Heart left ventricle (tissue), 16 donors: ENCODE data around the gene EGFL6. TPM values are rescaled to one million over a fixed set of nuclear protein-coding genes. Genes with fewer than 3 reads are reported as not detected.

ENCODE experiments used
- ATAC-seq, 4 donors: fragments of 200-7000 bp; cut with Tn5 transposase; one replicate each; pipeline ENCODE4 v1.9.1; 2020 to 2022; ENCODE audit warnings: moderate library complexity in 4 of 4, mild to moderate bottlenecking in 3 of 4, moderate number of reproducible peaks in 1 of 4
- DNase-seq, 5 donors: peaks; one replicate each; pipeline ENCODE4 v3.0.0-alpha.2; 2020
- H3K27ac ChIP-seq, 12 donors: fragments of 200-600 bp; sonication (generic) in 4 of 12; one replicate each; pipeline versions ENCODE4 v1.5.0 to v1.8.0; 2016 to 2022; ENCODE audit warnings: mild to moderate bottlenecking in 2 of 12
- H3K27me3 ChIP-seq, 9 donors: fragments of 200-600 bp; sonication (generic) in 2 of 9; one replicate each; pipeline versions ENCODE4 v1.5.1 to v1.8.0; 2016 to 2022; ENCODE audit warnings: mild to moderate bottlenecking in 3 of 9
- H3K36me3 ChIP-seq, 9 donors: fragments of 200-600 bp; sonication (generic) in 2 of 9; one replicate each; pipeline versions ENCODE4 v1.5.0 to v1.8.0; 2018 to 2022; ENCODE audit warnings: mild to moderate bottlenecking in 2 of 9
- H3K4me1 ChIP-seq, 12 donors: fragments of 200-600 bp; sonication (generic) in 4 of 12; one replicate each; pipeline versions ENCODE4 v1.5.0 to v1.8.0; 2016 to 2022; ENCODE audit warnings: mild to moderate bottlenecking in 3 of 12
- H3K4me3 ChIP-seq, 12 donors: fragments of 200-600 bp; sonication (generic) in 4 of 12; one replicate each; pipeline versions ENCODE4 v1.5.0 to v1.8.0; 2017 to 2022; ENCODE audit warnings: mild to moderate bottlenecking in 9 of 12, moderate library complexity in 4 of 12
- H3K9me3 ChIP-seq, 12 donors: fragments of 200-600 bp; sonication (generic) in 4 of 12; one replicate each; pipeline versions ENCODE4 v1.5.0 to v1.8.0; 2016 to 2022; ENCODE audit warnings: mild to moderate bottlenecking in 1 of 12
- POLR2A ChIP-seq, 2 donors: fragments of 450-650 bp; IDR thresholded peaks; one replicate each; pipeline ENCODE4 v1.6.1; 2017; ENCODE audit warnings: antibody characterized with exemption in 2 of 2, mild to moderate bottlenecking in 2 of 2, moderate library complexity in 2 of 2
- WGBS, 4 donors: extraction: QIAGEN DNeasy Blood & Tissue Kit in 2 of 4; methylation state at CpG; one replicate each; pipeline versions ENCODE4 v1.1.5 to v1.1.7; 2013 to 2018; 5-methylcytosine and 5-hydroxymethylcytosine counted together
- intact Hi-C, 10 donors: fragments of 100-400 bp; cut with DNase I; formaldehyde crosslinking; loops; one replicate each; pipeline versions ENCODE4 v1.11.1 to v1.14.2; 2022
- polyA plus RNA-seq, 2 donors: library from polyadenylated mRNA; stranded (reverse); fragments of 200-250 nt; gene quantifications; one replicate each; pipeline ENCODE4 v1.2.3, GENCODE V29; 2013
- total RNA-seq, 9 donors: library from RNA; depleted of rRNA in 2 of 9; stranded (reverse); fragments of >200 nt in 2 of 9; fragmentation: NEBNext Ultra II Directional in 3 of 9; extraction: Animal tissue kit (Norgen Biotek cat#: 25700) in 3 of 9; gene quantifications; one replicate each; pipeline versions ENCODE4 v1.1.0 to v1.2.4, GENCODE V29; 2016 to 2023
- TF ChIP-seq, protein P1 (sequence below), 12 donors: fragments of 200-600 bp; sonication (generic) in 4 of 12; IDR thresholded peaks; one replicate each; pipeline versions ENCODE4 v1.5.0 to v1.8.0; 2018 to 2022; ENCODE audit warnings: antibody characterized with exemption in 12 of 12, mild to moderate bottlenecking in 5 of 12
- donor health status: ischemic (EF 13 %, LVEDD 7.1; RV severe dilation, severe dysfunction).
- donor health status: healthy with polysubstance abuse.
- donor health status: DM: no; HTN: yes; CAD: no.
- donor health status: DM: no; HTN: no; CAD: no.
- donor health status: ischemic (EF 25% LVEDD 6.9; RV normal size, moderate dysfunction).
- donor health status: ischemic (EF 25% LVEDD 5.7; RV mildly dilated, moderate dysfunction).
- donor health status: healthy.
- donor health status: DM: yes; HTN: yes; CAD: no.
- donor health status: ischemic (EF 35%, LVEDD 5.7; RV mildly dilated, moderate dysfunction).
- donor health status: nonischemic (EF 11% LVEDD 7.7; RV severe dilation, severe dysfunction).
- donor health status: DM: yes; HTN: yes; CAD: no.
- donor health status: PGD.
- donor health status: ischemic (EF 29% LVEDD 5.4; RV normal size, mild dysfunction).
- donor health status: nonischemic (EF 23%, LVEDD 6.1; RV moderate dilation, normal function).

The EGFL6 gene
- total and polyA plus RNA-seq, 11 donors = 2.4 TPM; not detected in 10

DNA sequence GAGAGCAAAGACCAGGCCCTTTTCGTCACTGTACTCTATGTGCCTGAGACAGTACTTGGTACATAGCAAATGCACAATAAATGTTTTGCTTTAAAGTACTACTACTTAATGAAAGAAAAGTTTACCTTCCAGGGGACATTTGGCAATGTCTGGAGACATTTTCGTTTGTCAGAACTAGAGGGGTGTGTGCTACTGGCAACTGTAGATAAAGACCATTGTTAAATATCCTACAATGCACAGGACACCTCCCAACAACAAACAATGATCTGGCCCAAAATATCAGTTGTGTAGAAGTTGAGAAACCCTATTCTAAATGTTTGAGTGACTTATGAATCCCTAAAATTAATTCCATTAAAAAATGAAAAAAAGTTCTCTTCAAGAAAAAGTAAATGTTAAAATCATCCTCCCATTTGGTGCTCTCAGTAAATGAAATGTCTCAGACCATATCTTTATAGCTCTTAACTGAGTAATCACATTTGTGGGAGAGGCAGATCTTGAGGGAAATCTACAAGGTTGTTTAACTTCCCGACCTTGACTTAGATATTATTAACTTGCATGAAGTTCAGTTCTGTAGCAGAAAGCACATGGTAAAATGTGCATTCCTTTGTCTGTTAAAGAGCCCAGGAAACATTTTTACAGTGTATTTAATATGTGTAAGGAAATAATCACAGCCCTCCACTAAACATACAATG is 18.5 kb downstream of the EGFL6 start:
- WGBS, 4 donors = 59 to 71% (median 67%) methylated on average over 3 of the region's 3 CpGs
- Histone ChIP-seq H3K27me3 (peaks cover 0 to 31% (median 0%) of the 10 kb centered on the region in 9 donors), H3K4me3 (no peak overlapping the region), H3K36me3 (no peaks in the 10 kb centered on the region), H3K4me1 (no peaks in the 10 kb centered on the region), H3K27ac (no peak overlapping the region), H3K9me3 (peaks cover 0 to 8% (median 0%) of the 10 kb centered on the region in 12 donors)
- DNase-seq = no peak
- no peak for ATAC-seq
- intact Hi-C loops = no loop called here
- TF ChIP-seq POLR2A (IDR thresholded peaks at IDR 0.05) = no peak
- TF ChIP-seq, protein P1, sequence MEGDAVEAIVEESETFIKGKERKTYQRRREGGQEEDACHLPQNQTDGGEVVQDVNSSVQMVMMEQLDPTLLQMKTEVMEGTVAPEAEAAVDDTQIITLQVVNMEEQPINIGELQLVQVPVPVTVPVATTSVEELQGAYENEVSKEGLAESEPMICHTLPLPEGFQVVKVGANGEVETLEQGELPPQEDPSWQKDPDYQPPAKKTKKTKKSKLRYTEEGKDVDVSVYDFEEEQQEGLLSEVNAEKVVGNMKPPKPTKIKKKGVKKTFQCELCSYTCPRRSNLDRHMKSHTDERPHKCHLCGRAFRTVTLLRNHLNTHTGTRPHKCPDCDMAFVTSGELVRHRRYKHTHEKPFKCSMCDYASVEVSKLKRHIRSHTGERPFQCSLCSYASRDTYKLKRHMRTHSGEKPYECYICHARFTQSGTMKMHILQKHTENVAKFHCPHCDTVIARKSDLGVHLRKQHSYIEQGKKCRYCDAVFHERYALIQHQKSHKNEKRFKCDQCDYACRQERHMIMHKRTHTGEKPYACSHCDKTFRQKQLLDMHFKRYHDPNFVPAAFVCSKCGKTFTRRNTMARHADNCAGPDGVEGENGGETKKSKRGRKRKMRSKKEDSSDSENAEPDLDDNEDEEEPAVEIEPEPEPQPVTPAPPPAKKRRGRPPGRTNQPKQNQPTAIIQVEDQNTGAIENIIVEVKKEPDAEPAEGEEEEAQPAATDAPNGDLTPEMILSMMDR (IDR thresholded peaks at IDR 0.05) = no peak

DNA sequence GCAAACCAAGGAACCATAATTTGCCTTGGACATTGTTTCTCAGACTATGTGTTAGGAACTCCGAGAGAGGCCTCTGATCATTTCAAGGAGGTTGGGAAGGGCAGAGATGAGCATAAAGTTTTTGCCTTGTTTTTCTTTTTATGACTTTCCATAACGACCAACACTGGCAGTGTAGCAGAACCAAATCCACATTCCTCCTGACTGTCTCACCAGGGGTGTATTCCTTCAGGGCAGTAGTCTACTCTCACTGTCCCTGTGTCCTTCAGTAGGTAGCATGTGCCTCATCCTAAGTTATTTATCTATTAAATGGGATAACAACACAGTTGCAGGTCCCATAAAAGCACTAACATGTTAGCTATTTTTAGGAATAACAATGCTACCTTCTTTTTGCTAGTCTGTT is 20.8 kb downstream of the EGFL6 start:
- no peak for ATAC-seq
- Histone ChIP-seq H3K36me3 (no peaks in the 10 kb centered on the region), H3K27ac (no peak overlapping the region), H3K4me1 (no peaks in the 10 kb centered on the region), H3K4me3 (no peak overlapping the region), H3K27me3 (peaks cover 0 to 29% (median 0%) of the 10 kb centered on the region in 9 donors), H3K9me3 (peaks cover 0 to 8% (median 0%) of the 10 kb centered on the region in 12 donors)
- no peak for TF ChIP-seq POLR2A (IDR thresholded peaks at IDR 0.05)
- TF ChIP-seq, protein P1 (IDR thresholded peaks at IDR 0.05) = no peak
- intact Hi-C loops = no loop called here
- DNase-seq = no peak
- WGBS, 4 donors = 58 to 86% (median 74%) methylated on average over 2 of the region's 2 CpGs

GRCh38 chrX:13590914-13591313 is 21.5 kb downstream of the EGFL6 start:
- no peak for ATAC-seq
- Histone ChIP-seq H3K9me3 (peaks cover 0 to 8% (median 0%) of the 10 kb centered on the region in 12 donors), H3K27ac (no peak overlapping the region), H3K27me3 (peaks cover 0 to 28% (median 0%) of the 10 kb centered on the region in 9 donors), H3K4me3 (no peak overlapping the region), H3K4me1 (no peaks in the 10 kb centered on the region), H3K36me3 (no peaks in the 10 kb centered on the region)
- intact Hi-C loops = no loop called here
- TF ChIP-seq POLR2A (IDR thresholded peaks at IDR 0.05) = no peak
- TF ChIP-seq, protein P1 (IDR thresholded peaks at IDR 0.05) = no peak
- no peak for DNase-seq
- WGBS, 4 donors = 55 to 79% (median 70%) methylated on average over 5 of the region's 5 CpGs

- Histone ChIP-seq H3K4me3 (no peak overlapping the region), H3K4me1 (no peaks in the 10 kb centered on the region), H3K9me3 (no peaks in the 10 kb centered on the region), H3K36me3 (no peaks in the 10 kb centered on the region), H3K27ac (no peak overlapping the region), H3K27me3 (peaks cover 0 to 41% (median 0%) of the 10 kb centered on the region in 9 donors)
- intact Hi-C loops = no loop called here
- TF ChIP-seq POLR2A (IDR thresholded peaks at IDR 0.05) = no peak
- TF ChIP-seq, protein P1 (IDR thresholded peaks at IDR 0.05) = no peak
- WGBS, 4 donors = 65 to 81% (median 69%) methylated on average over 4 of the region's 4 CpGs
- DNase-seq (no peak), ATAC-seq (no peak)
Observed at GRCh38 chrX:13597874-13598273, 28.5 kb downstream of the EGFL6 start.
